Liver (tissue), 3 donors: Measurements from ENCODE around the gene TBC1D21.

ENCODE experiments used
- FOXA2 ChIP-seq: IDR thresholded peaks from 2 replicates; pipeline ENCODE4 v1.6.1; 2016; ENCODE audit warnings: antibody characterized with exemption
- JUND ChIP-seq, 2 donors: IDR thresholded peaks; 2 replicates each; pipeline ENCODE4 v1.6.1; 2016; ENCODE audit warnings: antibody characterized with exemption in 2 of 2
- NR2F2 ChIP-seq: IDR thresholded peaks from 2 replicates; pipeline ENCODE4 v1.6.1; 2016; ENCODE audit warnings: antibody characterized with exemption
- RAD21 ChIP-seq, 2 donors: IDR thresholded peaks; 2 replicates each; pipeline ENCODE4 v1.6.1; 2016; ENCODE audit warnings: antibody characterized with exemption in 2 of 2, mild to moderate bottlenecking in 2 of 2
- YY1 ChIP-seq: IDR thresholded peaks from 2 replicates; pipeline ENCODE4 v1.6.1; 2016; ENCODE audit warnings: antibody characterized with exemption, mild to moderate bottlenecking
- TF ChIP-seq, protein P1 (sequence below): IDR thresholded peaks from 2 replicates; pipeline ENCODE4 v1.6.1; 2016; ENCODE audit warnings: antibody characterized with exemption
- TF ChIP-seq, protein P2 (sequence below): fragments of 150-350 bp; IDR thresholded peaks from 2 replicates; pipeline ENCODE4 v1.5.1; 2017; ENCODE audit warnings: improper control_type of control experiment, low read depth, low read length; ENCODE audit not compliant: missing input control
- donor health status: healthy.
- donor health status: healthy.

DNA sequence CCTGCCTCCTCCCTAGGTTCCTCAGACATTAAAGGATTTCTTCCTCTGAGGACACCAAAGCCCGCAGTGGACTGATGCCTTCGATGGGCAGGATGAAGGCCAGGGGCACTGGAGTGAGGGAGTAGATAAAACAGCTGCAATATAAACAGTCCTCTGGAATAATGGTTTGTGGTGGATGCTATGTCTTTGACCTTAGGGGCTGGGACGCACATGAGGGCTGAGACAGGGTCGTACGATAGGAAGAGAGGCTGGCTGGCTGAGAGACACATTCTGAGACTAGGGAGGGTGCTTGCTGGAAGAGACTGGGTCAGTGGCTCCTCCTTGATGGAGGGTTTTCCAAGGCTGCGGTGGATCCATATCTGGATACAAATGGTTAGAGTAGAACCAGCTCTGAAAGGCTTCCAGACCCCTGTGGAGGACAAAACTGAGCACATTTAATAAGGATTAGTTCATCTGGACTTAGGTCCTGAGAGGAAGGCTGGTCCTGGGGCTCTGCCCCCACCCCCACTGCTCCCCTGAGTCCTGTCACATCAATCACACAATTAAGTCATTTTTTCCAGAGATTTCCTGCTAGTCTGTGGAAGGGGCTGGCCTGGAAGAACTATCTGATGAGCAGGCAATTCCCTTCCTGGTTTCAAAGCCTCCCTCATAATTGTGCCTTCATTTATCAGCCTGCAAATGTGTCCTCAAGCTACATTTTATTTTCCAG, 15.8 kb downstream of the TBC1D21 start:
- TF ChIP-seq, protein P1, sequence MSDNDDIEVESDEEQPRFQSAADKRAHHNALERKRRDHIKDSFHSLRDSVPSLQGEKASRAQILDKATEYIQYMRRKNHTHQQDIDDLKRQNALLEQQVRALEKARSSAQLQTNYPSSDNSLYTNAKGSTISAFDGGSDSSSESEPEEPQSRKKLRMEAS: no peak
- TF ChIP-seq, protein P2, sequence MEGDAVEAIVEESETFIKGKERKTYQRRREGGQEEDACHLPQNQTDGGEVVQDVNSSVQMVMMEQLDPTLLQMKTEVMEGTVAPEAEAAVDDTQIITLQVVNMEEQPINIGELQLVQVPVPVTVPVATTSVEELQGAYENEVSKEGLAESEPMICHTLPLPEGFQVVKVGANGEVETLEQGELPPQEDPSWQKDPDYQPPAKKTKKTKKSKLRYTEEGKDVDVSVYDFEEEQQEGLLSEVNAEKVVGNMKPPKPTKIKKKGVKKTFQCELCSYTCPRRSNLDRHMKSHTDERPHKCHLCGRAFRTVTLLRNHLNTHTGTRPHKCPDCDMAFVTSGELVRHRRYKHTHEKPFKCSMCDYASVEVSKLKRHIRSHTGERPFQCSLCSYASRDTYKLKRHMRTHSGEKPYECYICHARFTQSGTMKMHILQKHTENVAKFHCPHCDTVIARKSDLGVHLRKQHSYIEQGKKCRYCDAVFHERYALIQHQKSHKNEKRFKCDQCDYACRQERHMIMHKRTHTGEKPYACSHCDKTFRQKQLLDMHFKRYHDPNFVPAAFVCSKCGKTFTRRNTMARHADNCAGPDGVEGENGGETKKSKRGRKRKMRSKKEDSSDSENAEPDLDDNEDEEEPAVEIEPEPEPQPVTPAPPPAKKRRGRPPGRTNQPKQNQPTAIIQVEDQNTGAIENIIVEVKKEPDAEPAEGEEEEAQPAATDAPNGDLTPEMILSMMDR: no peak
- TF ChIP-seq YY1 (no peak), JUND (IDR thresholded peaks at IDR 0.05) (no peak), RAD21 (IDR thresholded peaks at IDR 0.05) (no peak), FOXA2 (no peak), NR2F2 (no peak)
